ENCODE results near the gene SIN3A.
"Not testable (repeated sequence)": the region's sequence is repeated elsewhere in the genome, so short reads cannot be mapped to it uniquely, and the experiment has no call there.

Gene SIN3A

DNA sequence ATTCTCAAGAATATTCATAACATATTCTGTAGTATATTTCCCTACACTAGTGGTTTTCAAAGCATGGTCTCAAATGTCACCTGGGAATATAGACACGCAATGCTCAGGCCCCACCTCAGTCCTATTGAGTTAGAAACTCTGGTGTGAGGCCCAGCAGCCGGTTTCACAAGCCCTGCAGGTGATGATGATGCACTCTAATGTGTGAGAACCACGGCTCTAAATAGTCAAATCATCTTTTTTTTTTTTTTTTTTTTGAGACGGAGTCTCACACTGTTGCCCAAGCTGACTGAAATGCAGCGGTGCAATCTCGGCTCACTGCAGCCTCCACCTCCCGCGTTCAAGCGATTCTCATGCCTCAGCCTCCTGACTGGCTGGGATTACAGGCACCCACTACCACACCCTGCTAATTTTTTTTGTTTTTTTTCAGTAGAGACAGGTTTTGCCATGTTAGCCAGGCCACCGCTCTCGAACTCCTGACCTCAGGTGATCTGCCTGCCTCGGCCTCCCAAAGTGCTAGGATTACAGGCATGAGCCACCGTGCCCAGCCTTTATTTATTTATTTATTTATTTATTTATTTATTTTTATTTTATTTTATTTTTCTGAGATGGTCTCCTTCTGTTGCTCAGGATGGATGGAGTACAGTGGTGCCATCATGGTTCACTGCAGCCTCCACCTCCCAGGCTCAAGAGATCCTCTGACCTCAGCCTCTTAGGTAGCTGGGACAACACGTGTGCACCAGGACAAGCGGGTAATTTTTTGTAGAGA lies 117.7 kb downstream of the SIN3A start:
- DNase-seq (ENCODE audit: low spot score) = not testable (repeated sequence)

DNA sequence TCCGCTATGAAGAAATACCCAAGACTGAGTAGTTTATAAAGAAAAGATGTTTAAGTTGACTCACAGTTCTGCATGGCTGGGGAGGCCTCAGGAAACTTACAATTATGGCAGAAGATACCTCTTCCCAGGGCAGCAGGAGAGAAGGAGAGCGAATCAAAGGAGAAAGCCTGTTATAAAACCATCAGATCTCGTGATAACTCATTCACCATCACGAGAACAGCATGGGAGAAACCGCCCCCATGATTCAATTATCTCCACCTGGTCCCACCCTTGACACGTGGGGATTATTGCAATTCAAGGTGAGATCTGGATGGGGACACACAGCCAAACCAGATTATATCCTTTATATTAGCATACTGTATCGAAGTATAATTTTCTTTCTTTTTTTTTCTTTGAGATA lies 119.4 kb downstream of the SIN3A start:
- DNase-seq (ENCODE audit: low spot score) = not testable (repeated sequence)

GRCh38 chr15:75329571-75329970 lies 121.9 kb downstream of the SIN3A start:
- DNase-seq (ENCODE audit: low spot score) = no peak

GRCh38 chr15:75328493-75329314 lies 122.8 kb downstream of the SIN3A start:
- DNase-seq (ENCODE audit: low spot score) = no peak

GRCh38 chr15:75327491-75327890 lies 124.0 kb downstream of the SIN3A start:
- no peak for DNase-seq (ENCODE audit: low spot score)

- no peak for DNase-seq (ENCODE audit: low spot score)
These were observed 124.5 kb downstream of the SIN3A start for GRCh38 chr15:75327005-75327404.

- DNase-seq (ENCODE audit: low spot score) = no peak
These were observed 125.6 kb downstream of the SIN3A start for GRCh38 chr15:75325922-75326321.

DNA sequence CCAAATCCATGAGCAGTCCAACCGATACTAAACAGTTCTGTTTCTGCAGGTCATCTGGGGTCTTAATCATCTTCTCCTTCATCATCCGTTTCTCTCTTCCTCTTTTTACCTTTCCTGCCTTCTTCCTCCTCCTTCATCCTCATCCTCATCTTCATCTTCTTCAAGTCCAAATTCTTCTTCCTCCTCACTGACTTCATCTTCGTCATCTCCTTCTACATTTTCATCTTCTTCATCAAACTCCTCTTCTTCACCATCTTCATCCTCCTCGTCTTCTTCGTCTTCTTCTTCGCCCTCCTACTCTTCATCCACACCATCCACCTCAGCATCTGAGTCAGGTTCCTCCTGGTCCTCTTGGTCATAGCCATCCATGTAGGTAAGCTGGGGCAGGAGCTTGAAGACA lies 129.8 kb downstream of the SIN3A start:
- no peak for DNase-seq (ENCODE audit: low spot score)
